Measurements from ENCODE around the gene KRTAP5-9. TPM values are rescaled to one million over a fixed set of nuclear protein-coding genes. Genes with fewer than 3 reads are reported as not detected.
"Not testable (repeated sequence)": the region's sequence is repeated elsewhere in the genome, so short reads cannot be mapped to it uniquely, and the experiment has no call there.

The KRTAP5-9 gene
- polyA plus RNA-seq, 1 donor (not counting 4 experiments of a cell fraction or from before 2014, with no cell fraction given): 0.05 TPM

GRCh38 chr11:71588822-71589545 lies 40.8 kb downstream of the KRTAP5-9 start:
- FAIRE-seq; H4K20me1 ChIP-seq (ENCODE audit: control insufficient read depth, extremely low read depth, insufficient read depth, low read length); H3K79me2 ChIP-seq (ENCODE audit: control insufficient read depth, insufficient read depth, low read length); H3K4me2 ChIP-seq (ENCODE audit: control insufficient read depth, extremely low read depth, insufficient read depth, low read depth, low read length); H3K27ac ChIP-seq (ENCODE audit: control insufficient read depth, insufficient read depth, low read length); dilution Hi-C loops (cut with MboI; ENCODE audit: extremely low pct_ligation_motif_present, low sequenced_read_pairs); H3K4me1 ChIP-seq (ENCODE audit: control insufficient read depth, extremely low read depth, insufficient read depth, low read length); H3K9me1 ChIP-seq (ENCODE audit: control insufficient read depth, extremely low read depth, insufficient read depth, low read length); H3K27me3 ChIP-seq (ENCODE audit: control insufficient read depth, extremely low read depth, insufficient read depth, low read length); H2AFZ ChIP-seq (ENCODE audit: control insufficient read depth, low read length); H3K9me3 ChIP-seq (ENCODE audit: control insufficient read depth, low read depth, low read length); DNase-seq (ENCODE audit: low read depth, low spot score); H3K4me3 ChIP-seq (ENCODE audit: control insufficient read depth in 2 of 3, extremely low read depth in 1 of 3, insufficient read depth in 2 of 3, low read depth in 1 of 3, low read length in 3 of 3); H3K36me3 ChIP-seq (ENCODE audit: control insufficient read depth in 2 of 2, extremely low read depth in 1 of 2, insufficient read depth in 2 of 2, low read length in 2 of 2); H3K9ac ChIP-seq (ENCODE audit: control insufficient read depth, extremely low read depth, insufficient read depth, low read length): not testable (repeated sequence)
- TF ChIP-seq, protein P1, sequence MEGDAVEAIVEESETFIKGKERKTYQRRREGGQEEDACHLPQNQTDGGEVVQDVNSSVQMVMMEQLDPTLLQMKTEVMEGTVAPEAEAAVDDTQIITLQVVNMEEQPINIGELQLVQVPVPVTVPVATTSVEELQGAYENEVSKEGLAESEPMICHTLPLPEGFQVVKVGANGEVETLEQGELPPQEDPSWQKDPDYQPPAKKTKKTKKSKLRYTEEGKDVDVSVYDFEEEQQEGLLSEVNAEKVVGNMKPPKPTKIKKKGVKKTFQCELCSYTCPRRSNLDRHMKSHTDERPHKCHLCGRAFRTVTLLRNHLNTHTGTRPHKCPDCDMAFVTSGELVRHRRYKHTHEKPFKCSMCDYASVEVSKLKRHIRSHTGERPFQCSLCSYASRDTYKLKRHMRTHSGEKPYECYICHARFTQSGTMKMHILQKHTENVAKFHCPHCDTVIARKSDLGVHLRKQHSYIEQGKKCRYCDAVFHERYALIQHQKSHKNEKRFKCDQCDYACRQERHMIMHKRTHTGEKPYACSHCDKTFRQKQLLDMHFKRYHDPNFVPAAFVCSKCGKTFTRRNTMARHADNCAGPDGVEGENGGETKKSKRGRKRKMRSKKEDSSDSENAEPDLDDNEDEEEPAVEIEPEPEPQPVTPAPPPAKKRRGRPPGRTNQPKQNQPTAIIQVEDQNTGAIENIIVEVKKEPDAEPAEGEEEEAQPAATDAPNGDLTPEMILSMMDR (optimal IDR thresholded peaks at IDR 0.05 in 1 of 3, IDR thresholded peaks at IDR 0.05 in 1 of 3, conservative IDR thresholded peaks at IDR 0.05 in 1 of 3; ENCODE audit: extremely low read depth in 1 of 3, insufficient read depth in 2 of 3, low read length in 3 of 3): peak in 1 of 3 experiments; percentile 8

DNA sequence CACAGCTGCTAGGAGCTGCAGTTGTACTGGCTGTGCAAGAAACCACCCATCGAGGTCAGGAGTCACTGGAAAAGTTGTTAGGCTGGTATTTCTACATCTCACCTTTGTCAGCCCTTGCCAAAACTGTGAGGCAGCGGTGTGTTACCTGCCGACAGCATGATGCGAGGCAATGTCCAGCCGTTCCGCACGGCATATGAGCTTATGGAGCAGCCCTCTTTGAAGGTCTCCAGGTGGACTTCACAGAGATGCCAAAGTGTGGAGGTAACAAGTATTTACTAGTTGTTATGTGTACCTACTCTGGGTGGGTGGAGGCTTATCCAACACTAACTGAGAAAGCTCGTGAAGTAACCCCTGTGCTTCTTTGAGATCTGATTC lies 41.3 kb downstream of the KRTAP5-9 start:
- DNase-seq (ENCODE audit: low read depth, low spot score): not testable (repeated sequence)

More for the DNA sequence above, 41.3 kb downstream of the KRTAP5-9 start:
- H3K27ac ChIP-seq (ENCODE audit: control insufficient read depth, insufficient read depth, low read length); H3K9me1 ChIP-seq (ENCODE audit: control insufficient read depth, extremely low read depth, insufficient read depth, low read length); H3K79me2 ChIP-seq (ENCODE audit: control insufficient read depth, insufficient read depth, low read length); H3K4me1 ChIP-seq (ENCODE audit: control insufficient read depth, extremely low read depth, insufficient read depth, low read length); H3K36me3 ChIP-seq (ENCODE audit: control insufficient read depth in 2 of 2, extremely low read depth in 1 of 2, insufficient read depth in 2 of 2, low read length in 2 of 2); H4K20me1 ChIP-seq (ENCODE audit: control insufficient read depth, extremely low read depth, insufficient read depth, low read length); FAIRE-seq; H2AFZ ChIP-seq (ENCODE audit: control insufficient read depth, low read length); H3K4me2 ChIP-seq (ENCODE audit: control insufficient read depth, extremely low read depth, insufficient read depth, low read depth, low read length); H3K4me3 ChIP-seq (ENCODE audit: control insufficient read depth in 2 of 3, extremely low read depth in 1 of 3, insufficient read depth in 2 of 3, low read depth in 1 of 3, low read length in 3 of 3); H3K27me3 ChIP-seq (ENCODE audit: control insufficient read depth, extremely low read depth, insufficient read depth, low read length); H3K9ac ChIP-seq (ENCODE audit: control insufficient read depth, extremely low read depth, insufficient read depth, low read length); dilution Hi-C loops (cut with MboI; ENCODE audit: extremely low pct_ligation_motif_present, low sequenced_read_pairs); H3K9me3 ChIP-seq (ENCODE audit: control insufficient read depth, low read depth, low read length): not testable (repeated sequence)

Small RNA genes lying within 50 kb of the gene (small RNA-seq; reads per million reads assigned to genes)
- gene AP000867.1 (ENCODE audit: insufficient read length in 3 of 3, low read depth in 3 of 3, low replicate concordance in 1 of 3): 0 reads per million in 3 experiments
- gene KRTAP5-14P (ENCODE audit: insufficient read length in 3 of 3, low read depth in 3 of 3, low replicate concordance in 1 of 3): 0 reads per million in 3 experiments

Other genes starting within 250 kb of the KRTAP5-9 start
- gene DHCR7, start 100.0 kb upstream of the KRTAP5-9 start, polyA plus RNA-seq: 128 to 157 TPM (median 143 TPM) in 3 replicates
- 37.5 to 82.2 TPM (median 51.5 TPM) in 3 replicates for gene NADSYN1, start 95.2 kb upstream of the KRTAP5-9 start, polyA plus RNA-seq
- gene KRTAP5-7, start 21.2 kb upstream of the KRTAP5-9 start, polyA plus RNA-seq: 0.03 to 0.05 TPM in 2 of 3 replicates, not detected in the other
- not detected in 3 replicates for gene KRTAP5-8, start 10.4 kb upstream of the KRTAP5-9 start, polyA plus RNA-seq
- not detected in 3 replicates for gene KRTAP5-10, start 17.1 kb downstream of the KRTAP5-9 start, polyA plus RNA-seq
- gene KRTAP5-11, start 34.5 kb downstream of the KRTAP5-9 start, polyA plus RNA-seq: not detected in 3 replicates

All from keratinocyte (primary cell).